HEK293 (cell line): ENCODE data around the gene ATP5IF1.
A peak's percentile ranks its signal among the peaks of the same experiment; 100 is the strongest.

ENCODE experiments used
- MEIS1 ChIP-seq: sonication (generic); formaldehyde crosslinking; IDR thresholded peaks from 2 replicates; pipeline ENCODE4 v1.8.1; 2022; ENCODE audit warnings: missing genetic modification reagents, mild to moderate bottlenecking, borderline replicate concordance
- RBAK ChIP-seq: fragments of 450-650 bp; formaldehyde crosslinking; IDR thresholded peaks from 2 replicates; pipeline ENCODE4 v1.5.1; 2016; ENCODE audit warnings: missing biosample characterization, missing genetic modification characterization
- TCF7L2 ChIP-seq: IDR thresholded peaks from 2 replicates; pipeline ENCODE4 v1.6.1; 2011; ENCODE audit warnings: low read depth, mild to moderate bottlenecking, inconsistent platforms, low read length, moderate library complexity, borderline replicate concordance
- YY1 ChIP-seq: fragments of 450-650 bp; formaldehyde crosslinking; IDR thresholded peaks from 2 replicates; pipeline ENCODE4 v1.5.1; 2018; ENCODE audit warnings: missing biosample characterization, missing genetic modification characterization
- ZBTB1 ChIP-seq: fragments of 450-650 bp; formaldehyde crosslinking; IDR thresholded peaks from 2 replicates; pipeline ENCODE4 v1.5.1; 2016; ENCODE audit warnings: missing biosample characterization, missing genetic modification characterization
- ZBTB20 ChIP-seq: fragments of 450-650 bp; formaldehyde crosslinking; IDR thresholded peaks from 2 replicates; pipeline ENCODE4 v1.5.1; 2016; ENCODE audit warnings: missing biosample characterization, missing genetic modification characterization
- ZNF155 ChIP-seq: fragments of 450-650 bp; formaldehyde crosslinking; IDR thresholded peaks from 2 replicates; pipeline ENCODE4 v1.5.1; 2016; ENCODE audit warnings: missing biosample characterization, missing genetic modification characterization
- ZNF174 ChIP-seq: fragments of 450-650 bp; formaldehyde crosslinking; IDR thresholded peaks from 2 replicates; pipeline ENCODE4 v1.5.0; 2017; ENCODE audit warnings: missing biosample characterization, mild to moderate bottlenecking, missing genetic modification characterization
- ZNF19 ChIP-seq: fragments of 450-650 bp; formaldehyde crosslinking; IDR thresholded peaks from 2 replicates; pipeline ENCODE4; 2016; ENCODE audit warnings: missing biosample characterization, missing genetic modification characterization, low read depth
- ZNF211 ChIP-seq: fragments of 450-650 bp; formaldehyde crosslinking; IDR thresholded peaks from 2 replicates; pipeline ENCODE4 v1.5.1; 2016; ENCODE audit warnings: low read depth, missing biosample characterization, missing genetic modification characterization
- ZNF23 ChIP-seq: fragments of 450-650 bp; formaldehyde crosslinking; IDR thresholded peaks from 2 replicates; pipeline ENCODE4 v1.5.1; 2016; ENCODE audit warnings: missing biosample characterization, missing genetic modification characterization, borderline replicate concordance
- ZNF26 ChIP-seq: fragments of 450-650 bp; formaldehyde crosslinking; IDR thresholded peaks from 2 replicates; pipeline ENCODE4 v1.5.1; 2016; ENCODE audit warnings: missing biosample characterization, missing genetic modification characterization
- ZNF266 ChIP-seq: fragments of 450-650 bp; formaldehyde crosslinking; IDR thresholded peaks from 2 replicates; pipeline ENCODE4 v1.5.1; 2016; ENCODE audit warnings: missing biosample characterization, missing genetic modification characterization, low read depth
- ZNF292 ChIP-seq: fragments of 450-650 bp; formaldehyde crosslinking; IDR thresholded peaks from 2 replicates; pipeline ENCODE4 v1.5.1; 2016; ENCODE audit warnings: low read depth, missing biosample characterization, missing genetic modification characterization, borderline replicate concordance
- ZNF302 ChIP-seq: fragments of 450-650 bp; formaldehyde crosslinking; IDR thresholded peaks from 2 replicates; pipeline ENCODE4 v1.5.1; 2016; ENCODE audit warnings: missing biosample characterization, missing genetic modification characterization, low read depth
- ZNF311 ChIP-seq: fragments of 450-650 bp; formaldehyde crosslinking; IDR thresholded peaks from 2 replicates; pipeline ENCODE4 v1.5.1; 2017; ENCODE audit warnings: missing biosample characterization, missing genetic modification characterization, borderline replicate concordance
- ZNF394 ChIP-seq: fragments of 450-650 bp; formaldehyde crosslinking; IDR thresholded peaks from 2 replicates; pipeline ENCODE4 v1.5.1; 2016; ENCODE audit warnings: missing biosample characterization, missing genetic modification characterization, mild to moderate bottlenecking, moderate library complexity, borderline replicate concordance
- ZNF404 ChIP-seq: fragments of 450-650 bp; formaldehyde crosslinking; IDR thresholded peaks from 2 replicates; pipeline ENCODE4 v1.5.1; 2017; ENCODE audit warnings: missing biosample characterization, missing genetic modification characterization
- ZNF548 ChIP-seq: fragments of 450-650 bp; formaldehyde crosslinking; IDR thresholded peaks from 2 replicates; pipeline ENCODE4 v1.5.1; 2016; ENCODE audit warnings: missing biosample characterization, missing genetic modification characterization
- ZNF560 ChIP-seq: fragments of 450-650 bp; formaldehyde crosslinking; IDR thresholded peaks from 2 replicates; pipeline ENCODE4 v1.5.1; 2017; ENCODE audit warnings: missing biosample characterization, missing genetic modification characterization, borderline replicate concordance
- ZNF600 ChIP-seq: fragments of 450-650 bp; formaldehyde crosslinking; IDR thresholded peaks from 2 replicates; pipeline ENCODE4 v1.5.1; 2016; ENCODE audit warnings: missing biosample characterization, missing genetic modification characterization
- ZNF610 ChIP-seq: fragments of 450-650 bp; formaldehyde crosslinking; IDR thresholded peaks from 2 replicates; pipeline ENCODE4 v1.5.1; 2016; ENCODE audit warnings: missing biosample characterization, missing genetic modification characterization, borderline replicate concordance
- ZNF624 ChIP-seq: fragments of 450-650 bp; formaldehyde crosslinking; IDR thresholded peaks from 2 replicates; pipeline ENCODE4 v1.5.1; 2017; ENCODE audit warnings: missing biosample characterization, missing genetic modification characterization
- ZNF626 ChIP-seq: fragments of 450-650 bp; sonication (Bioruptor Pico); formaldehyde crosslinking; IDR thresholded peaks from 2 replicates; pipeline ENCODE4 v1.5.1; 2018; ENCODE audit warnings: missing biosample characterization, missing genetic modification characterization, inconsistent platforms
- ZNF639 ChIP-seq: fragments of 450-650 bp; formaldehyde crosslinking; IDR thresholded peaks from 2 replicates; pipeline ENCODE4 v1.5.1; 2016; ENCODE audit warnings: missing biosample characterization, missing genetic modification characterization
- ZNF677 ChIP-seq: fragments of 450-650 bp; IDR thresholded peaks from 2 replicates; pipeline ENCODE4 v1.5.0; 2018; ENCODE audit warnings: missing biosample characterization, mild to moderate bottlenecking, missing genetic modification characterization, moderate library complexity
- ZNF791 ChIP-seq: fragments of 450-650 bp; formaldehyde crosslinking; IDR thresholded peaks from 2 replicates; pipeline ENCODE4 v1.5.1; 2016; ENCODE audit warnings: missing biosample characterization, missing genetic modification characterization
- ZNF830 ChIP-seq: fragments of 450-650 bp; IDR thresholded peaks from 2 replicates; pipeline ENCODE4 v1.5.0; 2018; ENCODE audit warnings: missing biosample characterization, missing genetic modification characterization, low read depth, mild to moderate bottlenecking, moderate library complexity
- ZNF843 ChIP-seq: fragments of 450-650 bp; formaldehyde crosslinking; IDR thresholded peaks from 2 replicates; pipeline ENCODE4 v1.5.1; 2016; ENCODE audit warnings: missing biosample characterization, missing genetic modification characterization
- TF ChIP-seq, protein P1 (sequence below): fragments of 450-650 bp; formaldehyde crosslinking; IDR thresholded peaks from 2 replicates; pipeline ENCODE4 v1.5.1; 2016; ENCODE audit warnings: missing biosample characterization, missing genetic modification characterization
- TF ChIP-seq, protein P2 (sequence below): fragments of 450-650 bp; formaldehyde crosslinking; optimal IDR thresholded peaks from 2 replicates; pipeline ENCODE3; 2016; ENCODE audit warnings: missing biosample characterization, mild to moderate bottlenecking, missing genetic modification characterization

The ATP5IF1 gene

GRCh38 chr1:28258628-28259251 is 22.8 kb downstream of the ATP5IF1 start (continued):
- TF ChIP-seq, protein P1, sequence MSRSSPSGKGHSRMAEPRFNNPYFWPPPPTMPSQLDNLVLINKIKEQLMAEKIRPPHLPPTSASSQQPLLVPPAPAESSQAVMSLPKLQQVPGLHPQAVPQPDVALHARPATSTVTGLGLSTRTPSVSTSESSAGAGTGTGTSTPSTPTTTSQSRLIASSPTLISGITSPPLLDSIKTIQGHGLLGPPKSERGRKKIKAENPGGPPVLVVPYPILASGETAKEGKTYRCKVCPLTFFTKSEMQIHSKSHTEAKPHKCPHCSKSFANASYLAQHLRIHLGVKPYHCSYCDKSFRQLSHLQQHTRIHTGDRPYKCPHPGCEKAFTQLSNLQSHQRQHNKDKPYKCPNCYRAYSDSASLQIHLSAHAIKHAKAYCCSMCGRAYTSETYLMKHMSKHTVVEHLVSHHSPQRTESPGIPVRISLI (tag by site-specific recombination), result no peak
- no peak for TF ChIP-seq ZNF23 (tag by site-specific recombination)
- TF ChIP-seq ZNF292 (tag by site-specific recombination), result no peak
- no peak for TF ChIP-seq ZNF626
- no peak for TF ChIP-seq ZNF791 (tag by site-specific recombination)
- TF ChIP-seq ZBTB1 (tag by site-specific recombination), result no peak
- no peak for TF ChIP-seq MEIS1 (CRISPR knock-in tag)
- no peak for TF ChIP-seq ZNF266 (tag by site-specific recombination)
- no peak for TF ChIP-seq ZNF311 (tag by site-specific recombination)
- TF ChIP-seq ZNF155 (tag by site-specific recombination), result no peak
- TF ChIP-seq ZNF843 (tag by site-specific recombination), result no peak
- no peak for TF ChIP-seq ZNF639 (tag by site-specific recombination)
- no peak for TF ChIP-seq TCF7L2
- TF ChIP-seq ZNF830 (tag by site-specific recombination), result no peak
- TF ChIP-seq ZNF394 (tag by site-specific recombination), result no peak
- TF ChIP-seq ZNF19 (tag by site-specific recombination), result no peak
- TF ChIP-seq ZNF600, result 0 out of 2 replicates have a peak, but pooled peaks have one; percentile 37
- peak; percentile 47; the same call in 1 of the 2 replicates for TF ChIP-seq ZBTB20
- TF ChIP-seq ZNF174 (tag by site-specific recombination), result no peak
- TF ChIP-seq ZNF560 (tag by site-specific recombination), result no peak
- TF ChIP-seq ZNF677 (tag by site-specific recombination), result no peak
- TF ChIP-seq YY1 (tag by site-specific recombination), result no peak
- TF ChIP-seq ZNF302 (tag by site-specific recombination), result no peak
- no peak for TF ChIP-seq ZNF548 (tag by site-specific recombination)
- TF ChIP-seq ZNF404 (tag by site-specific recombination), result no peak
- TF ChIP-seq, protein P2, sequence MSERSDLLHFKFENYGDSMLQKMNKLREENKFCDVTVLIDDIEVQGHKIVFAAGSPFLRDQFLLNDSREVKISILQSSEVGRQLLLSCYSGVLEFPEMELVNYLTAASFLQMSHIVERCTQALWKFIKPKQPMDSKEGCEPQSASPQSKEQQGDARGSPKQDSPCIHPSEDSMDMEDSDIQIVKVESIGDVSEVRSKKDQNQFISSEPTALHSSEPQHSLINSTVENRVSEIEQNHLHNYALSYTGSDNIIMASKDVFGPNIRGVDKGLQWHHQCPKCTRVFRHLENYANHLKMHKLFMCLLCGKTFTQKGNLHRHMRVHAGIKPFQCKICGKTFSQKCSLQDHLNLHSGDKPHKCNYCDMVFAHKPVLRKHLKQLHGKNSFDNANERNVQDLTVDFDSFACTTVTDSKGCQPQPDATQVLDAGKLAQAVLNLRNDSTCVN (tag by site-specific recombination), result no peak
- no peak for TF ChIP-seq ZNF211 (tag by site-specific recombination)
- TF ChIP-seq ZNF26 (tag by site-specific recombination), result no peak
- no peak for TF ChIP-seq ZNF624 (tag by site-specific recombination)
- no peak for TF ChIP-seq RBAK (tag by site-specific recombination)
- no peak for TF ChIP-seq ZNF610 (tag by site-specific recombination)
